ENCODE measurements around the gene KCP.
"Not testable (repeated sequence)": the region's sequence is repeated elsewhere in the genome, so short reads cannot be mapped to it uniquely, and the experiment has no call there.

Gene KCP

DNA sequence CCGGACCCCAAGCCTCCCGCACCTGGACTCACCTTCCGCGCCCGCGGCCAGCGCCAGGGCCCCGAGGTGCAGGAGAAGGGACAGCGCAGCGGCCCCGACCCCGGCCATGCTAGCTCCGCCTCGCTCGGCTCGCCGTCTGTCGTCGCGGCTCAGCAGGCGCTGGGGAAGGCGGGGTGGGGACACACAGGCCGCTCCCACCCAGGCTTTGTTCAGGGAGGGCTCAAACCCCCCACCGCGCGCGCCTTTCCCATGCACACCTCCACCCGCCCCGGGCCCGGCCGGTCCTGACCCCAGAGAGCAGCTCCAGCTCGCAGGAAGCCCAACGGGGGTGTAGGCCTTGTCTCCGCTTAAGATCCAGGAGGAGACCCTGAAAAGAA lies at the start of gene KCP:
TSS of gene KCP (minus strand) at position 141 of the 377 bp plus-strand sequence. CDS start at position 108, 33 bp downstream.
- no peak for DNase-seq

DNA sequence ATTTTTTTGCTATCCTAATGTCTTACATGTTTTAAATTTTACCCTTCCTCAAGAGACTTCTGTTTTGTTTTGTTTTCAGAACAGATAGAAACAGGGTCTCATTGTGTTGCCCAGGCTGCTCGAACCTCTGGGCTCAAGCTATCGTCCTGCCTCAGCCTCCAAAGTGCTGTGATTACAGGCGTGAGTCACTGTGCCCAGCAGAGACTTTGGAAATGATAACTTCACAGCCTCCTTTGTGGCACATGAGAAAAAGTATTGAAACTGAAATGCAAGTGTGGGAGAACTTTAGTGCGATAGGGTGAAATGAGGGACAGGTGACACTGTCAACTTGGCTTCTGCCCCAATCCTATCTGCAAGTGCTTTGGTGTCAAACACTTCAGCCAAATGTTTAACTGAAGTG lies 48.8 kb upstream of the KCP start:
- DNase-seq: no peak

DNA sequence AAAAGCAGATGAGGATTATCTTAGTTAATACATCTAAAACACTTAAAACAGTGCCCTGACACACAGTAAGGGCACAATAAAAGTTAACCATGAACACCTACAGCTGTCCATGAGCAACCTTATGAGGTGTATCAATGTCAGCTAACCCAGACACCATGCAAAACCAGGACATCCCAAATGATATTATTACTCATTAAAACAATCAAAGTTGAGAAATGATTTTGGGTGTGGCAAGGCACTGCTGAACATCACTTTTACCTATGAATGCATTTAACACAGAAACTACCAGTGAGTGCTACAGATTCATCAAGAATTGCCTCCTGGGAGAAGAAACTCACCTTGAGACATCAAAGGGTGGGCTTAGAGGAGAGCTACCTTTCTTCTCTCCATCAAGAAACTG lies 45.5 kb upstream of the KCP start:
- DNase-seq: no peak

DNA sequence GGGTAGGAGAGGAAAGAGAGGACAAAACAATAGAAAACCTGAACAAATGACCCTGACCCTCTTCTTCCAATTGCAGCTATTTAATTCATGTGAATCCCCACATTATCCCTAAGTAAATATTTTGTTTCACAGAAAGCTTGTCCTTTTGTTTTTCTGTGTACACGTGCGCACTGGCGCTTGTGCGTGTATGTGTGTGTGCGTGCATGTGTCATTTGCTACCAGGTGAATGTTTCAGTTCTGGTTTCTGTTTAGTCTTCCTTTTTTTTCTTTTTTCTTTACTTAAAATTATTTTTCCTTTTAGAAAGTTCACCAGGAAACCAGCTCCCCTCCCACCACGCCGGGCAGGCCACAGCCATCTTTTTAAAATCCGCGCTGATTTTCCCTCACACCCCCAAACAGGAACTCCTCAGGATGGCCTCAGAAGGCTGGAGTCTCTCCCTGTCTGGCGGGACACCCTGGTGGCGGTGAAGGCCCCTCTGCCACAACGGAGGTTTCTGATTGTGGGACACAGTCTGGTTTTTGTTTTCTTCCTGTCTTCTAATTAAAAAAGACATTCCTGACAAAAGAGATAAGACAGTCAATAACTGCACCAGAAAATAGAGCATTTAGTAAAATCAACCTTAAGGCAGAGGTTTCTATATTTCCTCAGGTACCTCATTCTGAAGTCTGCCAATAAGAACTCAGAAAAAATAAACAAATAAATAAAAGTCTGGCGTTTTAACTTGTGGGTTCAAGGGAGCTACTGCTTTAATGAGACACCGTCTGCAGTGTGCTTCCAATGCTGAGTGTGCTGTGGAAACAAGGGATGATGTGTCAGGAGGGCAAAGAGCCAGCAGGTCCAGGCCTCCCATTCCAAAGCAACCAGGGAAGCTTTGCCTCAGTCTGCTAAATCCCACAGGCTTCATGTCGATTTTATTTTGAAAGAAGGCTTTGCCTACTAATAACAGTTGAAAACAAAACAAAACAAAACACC lies 44.6 kb upstream of the KCP start:
- no peak for DNase-seq

DNA sequence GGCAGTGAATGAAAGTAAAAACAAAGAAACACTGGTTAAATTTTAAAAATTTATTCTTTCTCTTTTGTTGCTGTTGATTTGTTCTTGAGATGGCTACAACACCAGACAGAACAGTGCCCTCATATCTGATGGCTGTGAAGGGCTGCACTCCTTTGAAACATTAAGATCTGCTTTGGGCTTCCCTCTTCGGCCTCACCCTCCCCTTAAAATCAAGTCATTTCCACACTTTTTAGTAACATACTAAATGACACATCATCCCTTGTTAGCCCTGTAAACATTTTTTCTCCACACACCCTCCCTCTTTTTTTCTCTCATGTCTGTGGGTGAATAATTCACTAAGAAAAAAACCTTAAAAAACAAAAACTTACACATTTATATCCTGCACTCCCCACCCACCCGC lies 43.6 kb upstream of the KCP start:
- no peak for DNase-seq

DNA sequence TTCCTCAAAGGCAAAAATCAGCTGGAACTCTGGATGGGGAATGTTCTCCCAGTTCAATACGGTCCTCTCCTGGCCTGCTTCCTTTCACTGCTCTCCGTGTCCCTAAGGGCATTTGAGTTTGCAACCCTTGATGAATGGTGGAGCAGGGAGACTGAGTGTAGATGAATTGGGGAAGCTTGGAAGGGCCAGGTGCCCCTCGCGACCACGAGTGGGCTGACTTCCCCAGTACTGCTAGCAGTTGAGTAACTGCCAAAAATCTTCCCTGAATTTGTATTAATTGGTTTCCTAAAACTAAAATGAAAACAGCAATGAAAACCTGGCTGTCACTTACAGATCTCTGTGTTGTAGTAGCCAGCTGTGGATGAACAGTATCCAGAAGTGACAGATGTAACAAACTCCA lies 40.8 kb upstream of the KCP start:
- DNase-seq: no peak

DNA sequence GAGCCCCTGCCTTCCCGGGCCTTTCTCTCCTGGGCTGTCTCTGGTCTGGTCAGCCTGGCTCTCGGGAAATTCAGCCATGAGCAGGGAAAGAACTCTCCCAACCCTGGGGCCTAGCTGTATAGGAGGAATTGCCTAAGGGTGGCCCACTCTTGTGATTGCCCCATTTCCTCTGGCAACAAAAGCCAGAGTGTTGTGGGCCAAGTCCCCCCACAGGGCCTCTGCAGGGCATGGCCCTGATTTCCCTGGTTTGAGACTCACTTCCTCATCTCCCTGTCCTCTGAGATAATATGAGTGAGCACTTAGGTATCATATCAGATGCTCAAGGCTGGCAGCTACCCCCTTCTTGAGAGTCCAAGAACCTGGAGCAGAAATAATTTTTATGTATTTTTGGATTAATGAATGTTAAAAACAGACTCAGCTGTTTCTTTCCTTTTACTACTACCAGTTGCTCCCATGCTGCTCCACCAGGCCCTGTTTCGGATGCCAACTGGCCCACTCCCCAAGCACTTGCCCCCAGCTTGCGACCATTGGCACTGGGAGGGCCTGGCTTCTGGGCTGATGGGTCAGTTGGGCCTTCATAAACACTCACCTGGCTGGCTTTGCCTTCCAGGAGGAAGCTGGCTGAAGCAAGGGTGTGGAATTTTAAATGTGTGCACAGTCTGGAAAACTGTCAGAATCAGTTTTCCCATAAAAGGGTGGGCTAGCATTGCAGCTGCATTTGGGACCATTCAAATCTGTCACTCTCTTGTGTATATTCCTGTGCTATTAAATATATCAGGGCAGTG lies 38.7 kb upstream of the KCP start:
- peak; percentile 66 for DNase-seq

DNA sequence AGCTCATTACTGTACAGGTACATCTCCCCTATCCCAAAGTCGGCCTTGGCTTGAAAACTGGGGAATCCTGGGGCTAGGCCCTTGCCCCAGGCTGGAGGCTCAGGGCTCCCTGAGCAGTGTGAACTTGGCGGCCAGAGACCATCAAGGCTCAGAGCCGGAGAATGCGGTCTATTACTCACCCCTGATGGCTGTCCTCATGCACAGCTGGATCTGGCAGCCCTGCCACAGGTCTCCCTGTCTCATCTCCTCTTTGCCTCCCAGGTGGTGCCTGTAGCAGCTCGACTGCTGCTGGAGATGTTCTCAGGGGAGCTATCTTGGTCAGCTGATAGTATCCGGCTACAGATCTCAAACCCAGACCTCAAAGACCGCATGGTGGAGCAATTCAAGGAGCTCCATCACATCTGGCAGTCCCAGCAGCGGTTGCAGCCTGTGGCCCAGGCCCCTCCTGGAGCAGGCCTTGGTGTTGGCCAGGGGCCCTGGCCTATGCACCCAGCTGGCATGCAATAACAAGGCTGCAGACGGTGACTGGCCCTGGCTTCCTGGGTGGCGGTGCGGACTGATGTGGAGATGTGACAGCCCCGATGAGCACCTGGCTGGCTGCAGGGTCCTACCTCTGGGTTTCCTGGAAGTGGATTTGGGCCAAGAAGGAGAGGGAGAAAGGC lies 37.9 kb upstream of the KCP start:
- peak; percentile 57 for DNase-seq

DNA sequence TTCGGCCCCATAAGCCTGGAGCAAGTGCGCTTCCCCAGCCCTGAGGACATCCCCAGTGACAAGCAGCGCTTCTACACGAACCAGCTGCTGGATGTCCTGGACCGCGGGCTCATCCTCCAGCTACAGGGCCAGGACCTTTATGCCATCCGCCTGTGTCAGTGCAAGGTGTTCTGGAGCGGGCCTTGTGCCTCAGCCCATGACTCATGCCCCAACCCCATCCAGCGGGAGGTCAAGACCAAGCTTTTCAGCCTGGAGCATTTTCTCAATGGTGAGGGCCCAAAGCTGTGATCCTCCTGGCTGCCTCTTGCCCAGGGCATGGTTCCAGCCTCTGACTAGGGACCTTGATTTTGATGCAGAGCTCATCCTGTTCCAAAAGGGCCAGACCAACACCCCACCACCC lies 37.3 kb upstream of the KCP start:
- no peak for DNase-seq

DNA sequence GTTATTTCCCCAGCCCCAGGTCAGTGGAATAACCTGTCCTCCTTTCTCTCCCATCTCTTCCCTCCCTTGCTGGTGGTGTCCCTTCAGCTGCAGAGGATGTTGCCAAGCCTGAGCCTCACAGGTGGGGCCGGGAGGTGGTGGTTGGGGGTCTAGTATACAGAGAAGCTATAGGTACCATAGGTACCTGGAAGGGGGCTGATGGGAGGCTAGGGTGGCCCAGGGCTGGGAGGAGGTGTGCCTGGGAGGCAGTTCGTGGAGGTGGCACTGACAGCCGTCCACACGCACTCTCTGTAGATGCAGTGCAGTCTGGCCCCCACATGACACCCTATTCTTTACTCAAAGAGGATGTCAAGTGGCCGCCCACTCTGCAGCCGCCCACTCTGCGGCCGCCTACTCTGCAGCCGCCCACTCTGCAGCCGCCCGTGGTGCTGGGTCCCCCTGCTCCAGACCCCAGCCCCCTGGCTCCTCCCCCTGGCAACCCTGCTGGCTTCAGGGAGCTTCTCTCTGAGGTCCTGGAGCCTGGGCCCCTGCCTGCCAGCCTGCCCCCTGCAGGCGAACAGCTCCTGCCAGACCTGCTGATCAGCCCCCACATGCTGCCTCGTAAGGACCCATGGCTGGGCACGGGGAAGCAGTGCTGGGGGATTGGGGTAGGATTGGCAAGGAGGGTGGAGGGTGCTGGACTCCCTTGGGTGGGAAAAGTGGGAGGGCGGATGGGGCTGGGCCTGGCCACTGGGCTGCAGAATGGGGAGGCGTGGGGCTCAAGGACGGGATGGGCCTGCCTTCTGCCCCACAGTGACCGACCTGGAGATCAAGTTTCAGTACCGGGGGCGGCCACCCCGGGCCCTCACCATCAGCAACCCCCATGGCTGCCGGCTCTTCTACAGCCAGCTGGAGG lies 36.7 kb upstream of the KCP start:
- DNase-seq: peak; percentile 38

DNA sequence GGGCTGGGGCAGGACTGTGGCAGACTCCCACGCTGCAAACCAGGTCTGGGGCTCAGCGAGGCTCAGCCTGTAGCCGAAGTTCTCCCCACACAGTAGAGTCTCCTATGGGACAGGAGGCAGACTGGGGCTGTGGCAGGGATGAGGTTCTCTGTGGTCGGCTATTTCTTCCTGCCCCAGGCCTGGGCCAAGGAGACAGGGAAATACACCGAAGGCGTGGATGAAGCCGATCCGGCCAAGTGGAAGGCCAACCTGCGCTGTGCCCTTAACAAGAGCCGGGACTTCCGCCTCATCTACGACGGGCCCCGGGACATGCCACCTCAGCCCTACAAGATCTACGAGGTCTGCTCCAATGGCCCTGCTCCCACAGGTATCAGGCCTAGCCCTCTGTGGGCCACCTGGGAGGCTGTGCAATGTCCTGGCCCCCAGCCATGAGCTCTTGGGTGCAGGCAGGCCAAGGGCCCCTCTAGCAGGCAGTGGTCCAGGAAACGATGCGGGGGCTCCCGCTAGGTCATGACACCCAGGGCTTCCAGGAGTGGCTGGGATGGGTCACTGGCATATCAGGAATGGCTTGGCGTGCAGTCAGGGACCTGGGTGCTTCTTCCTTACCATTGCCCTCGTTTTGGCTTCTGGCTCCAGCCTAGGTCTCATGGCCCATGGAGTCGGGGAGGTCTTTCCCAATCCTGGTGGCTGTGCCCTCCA lies 35.3 kb upstream of the KCP start:
- DNase-seq: no peak

DNA sequence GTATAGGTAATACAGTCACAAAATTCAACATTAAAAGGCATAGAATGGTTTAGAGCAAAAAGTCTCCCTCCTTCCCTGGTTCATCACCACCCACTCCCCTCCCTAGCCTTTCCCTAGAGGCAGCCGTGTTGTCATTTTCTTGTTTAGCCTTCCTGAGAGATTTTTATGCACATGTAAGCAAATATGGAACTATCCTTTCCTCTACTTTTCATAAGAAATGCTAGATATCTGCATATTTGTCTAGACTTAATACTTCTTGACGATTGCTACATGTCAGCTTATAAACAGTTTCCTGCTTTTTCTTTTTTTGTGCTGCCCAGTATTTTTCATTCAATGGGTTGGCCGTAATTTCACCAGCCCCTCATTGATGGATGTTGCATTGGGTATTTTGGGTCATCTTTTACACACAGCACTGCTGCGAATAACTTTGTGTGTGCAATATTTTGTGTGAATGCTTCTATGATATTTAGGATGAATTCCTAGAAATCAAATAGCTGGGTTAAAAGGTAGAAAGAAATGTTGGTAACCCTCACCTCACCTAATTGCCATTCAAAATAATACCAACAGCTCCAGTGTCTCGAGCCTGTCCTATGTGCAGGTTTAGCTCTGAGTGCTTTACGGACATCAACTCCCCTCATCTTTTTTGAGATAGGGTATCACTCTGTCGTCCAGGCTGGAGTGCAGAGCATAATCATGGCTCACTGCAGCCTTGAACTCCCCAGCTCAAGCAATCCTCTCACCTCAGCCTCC lies 34.2 kb upstream of the KCP start:
- DNase-seq: no peak

DNA sequence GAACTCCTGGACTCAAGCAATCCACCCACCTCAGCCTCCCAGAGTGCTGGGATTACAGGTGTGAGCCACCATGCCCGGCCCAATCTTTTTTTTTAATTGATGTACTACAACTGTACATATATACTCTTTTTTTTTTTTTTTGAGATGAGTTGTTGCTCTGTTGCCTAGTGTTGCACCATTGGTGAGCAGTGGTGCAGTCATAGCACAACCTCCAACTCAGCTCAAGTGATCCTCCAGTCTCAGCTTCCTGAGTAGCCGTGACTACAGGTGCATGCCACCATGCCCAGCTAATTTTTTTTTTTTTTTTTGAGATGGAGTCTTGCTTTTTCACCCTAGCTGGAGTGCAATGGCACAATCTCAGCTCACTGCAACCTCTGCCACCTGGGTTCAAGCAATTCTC lies 32.7 kb upstream of the KCP start:
- DNase-seq: not testable (repeated sequence)

DNA sequence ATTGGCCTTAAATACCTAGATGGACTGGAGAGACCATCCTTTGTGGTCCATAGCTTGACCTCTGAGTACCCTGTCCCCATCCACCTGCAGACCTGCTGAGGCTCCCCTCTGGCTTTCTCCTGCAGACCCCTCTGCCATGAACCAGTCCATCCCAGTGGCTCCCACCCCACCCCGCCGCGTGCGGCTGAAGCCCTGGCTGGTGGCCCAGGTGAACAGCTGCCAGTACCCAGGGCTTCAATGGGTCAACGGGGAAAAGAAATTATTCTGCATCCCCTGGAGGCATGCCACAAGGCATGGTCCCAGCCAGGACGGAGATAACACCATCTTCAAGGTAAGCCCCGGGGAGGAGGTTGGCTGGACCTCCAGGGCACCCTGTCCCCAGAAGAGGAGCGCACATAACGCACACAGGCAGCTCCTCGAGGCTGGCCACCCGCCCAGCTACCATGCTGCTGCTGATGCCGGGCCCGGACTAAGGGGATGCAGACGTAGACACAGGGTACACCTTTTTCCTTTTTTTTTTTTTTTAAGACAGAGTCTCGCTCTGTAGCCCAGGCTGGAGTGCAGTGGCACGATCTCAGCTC lies 31.5 kb upstream of the KCP start:
- DNase-seq: no peak

DNA sequence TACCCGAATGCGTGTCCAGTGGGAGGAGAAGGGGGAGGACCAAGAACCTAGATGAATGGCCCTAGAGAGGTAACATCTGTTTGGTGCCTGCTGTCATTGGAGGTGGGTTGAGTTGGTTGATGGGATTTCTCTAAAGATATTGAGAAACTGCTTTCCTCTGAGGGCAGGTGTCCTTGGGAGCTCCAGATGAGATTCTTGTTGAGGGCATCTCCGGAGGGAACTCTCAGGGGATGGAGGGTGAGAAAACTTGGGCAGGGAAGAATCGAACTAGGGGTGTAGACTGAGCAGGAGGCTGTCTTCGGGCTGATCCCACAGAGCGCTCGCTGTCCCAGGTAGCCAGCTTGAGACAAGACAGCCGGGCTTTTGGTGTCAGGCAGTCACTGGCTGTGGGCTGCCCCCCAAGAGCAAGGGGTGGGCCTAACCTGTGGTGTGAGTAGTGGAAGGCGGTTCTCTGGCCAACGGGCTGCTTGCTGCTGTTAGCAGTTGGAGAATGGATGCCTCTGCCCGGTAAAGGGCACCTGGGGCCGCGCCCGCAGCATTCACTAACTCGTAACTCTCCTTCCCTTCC lies 30.9 kb upstream of the KCP start:
- DNase-seq: no peak

DNA sequence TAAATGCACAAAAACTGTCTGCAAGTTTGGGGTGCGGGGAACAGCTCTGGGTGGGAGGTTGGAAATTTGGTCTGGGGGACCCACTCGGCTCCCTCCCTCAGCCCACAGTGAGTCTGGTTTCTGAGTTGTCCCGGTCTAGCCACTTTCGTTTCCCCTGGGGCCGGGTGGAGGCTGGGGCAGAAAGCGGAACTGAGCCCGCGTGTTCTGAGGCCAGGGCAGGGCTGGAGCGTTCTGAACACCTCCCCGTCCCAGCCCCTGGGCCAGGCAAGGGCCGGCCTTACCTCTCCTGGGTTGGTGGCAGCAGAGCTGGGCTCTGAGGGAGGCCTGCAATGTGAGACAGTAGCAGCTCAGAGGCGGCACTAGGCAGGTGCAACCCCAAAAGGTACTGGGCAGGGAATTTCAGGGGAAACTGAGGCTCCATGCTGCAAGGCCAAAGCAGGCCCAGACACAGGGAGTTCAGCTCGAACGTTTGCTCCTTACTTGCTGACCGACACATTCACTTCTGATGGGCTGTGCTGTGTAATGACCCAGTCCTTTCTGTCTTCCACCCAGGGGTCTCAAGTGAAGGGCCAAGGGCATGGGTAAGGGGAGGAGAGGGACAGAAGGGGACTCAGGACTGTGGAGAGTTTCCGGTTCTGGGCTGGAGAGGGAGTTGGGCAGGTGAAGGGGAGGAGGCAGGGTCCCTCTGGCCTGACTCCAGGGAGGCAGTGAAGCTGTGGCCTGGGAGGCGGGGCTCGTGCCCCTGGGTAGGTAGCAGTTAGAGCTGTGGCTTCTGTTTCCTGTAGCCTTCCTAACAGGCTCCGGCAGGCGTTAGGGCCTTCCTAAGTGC lies 30.2 kb upstream of the KCP start:
- DNase-seq: peak; percentile 82

DNA sequence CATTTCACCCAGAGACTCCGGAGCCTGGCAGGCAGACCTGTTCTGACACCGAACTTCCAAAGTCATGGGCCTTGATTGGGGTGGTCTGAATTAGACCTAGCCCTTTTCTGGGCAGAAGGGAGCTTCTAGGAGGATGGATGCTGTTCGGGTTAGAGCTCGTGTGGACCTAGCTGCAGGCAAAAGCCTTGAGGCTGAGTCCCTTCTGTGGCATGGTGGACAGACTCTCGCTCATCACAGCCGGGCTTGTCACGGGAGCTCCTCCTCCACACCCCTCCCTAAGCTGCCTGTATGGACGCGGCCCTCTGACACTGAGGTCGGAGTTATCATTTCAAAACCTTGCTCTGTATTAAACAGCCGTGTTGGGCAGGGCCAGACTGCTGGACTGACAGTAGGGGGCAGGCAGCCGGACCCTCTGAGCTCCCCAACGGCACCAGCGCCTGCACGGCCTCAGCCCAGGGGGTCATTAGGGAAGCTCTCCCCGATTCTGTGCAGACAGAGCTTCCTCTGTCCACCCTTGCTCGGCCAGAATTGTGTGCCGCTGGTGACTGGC lies 29.4 kb upstream of the KCP start:
- DNase-seq: peak; percentile 72

DNA sequence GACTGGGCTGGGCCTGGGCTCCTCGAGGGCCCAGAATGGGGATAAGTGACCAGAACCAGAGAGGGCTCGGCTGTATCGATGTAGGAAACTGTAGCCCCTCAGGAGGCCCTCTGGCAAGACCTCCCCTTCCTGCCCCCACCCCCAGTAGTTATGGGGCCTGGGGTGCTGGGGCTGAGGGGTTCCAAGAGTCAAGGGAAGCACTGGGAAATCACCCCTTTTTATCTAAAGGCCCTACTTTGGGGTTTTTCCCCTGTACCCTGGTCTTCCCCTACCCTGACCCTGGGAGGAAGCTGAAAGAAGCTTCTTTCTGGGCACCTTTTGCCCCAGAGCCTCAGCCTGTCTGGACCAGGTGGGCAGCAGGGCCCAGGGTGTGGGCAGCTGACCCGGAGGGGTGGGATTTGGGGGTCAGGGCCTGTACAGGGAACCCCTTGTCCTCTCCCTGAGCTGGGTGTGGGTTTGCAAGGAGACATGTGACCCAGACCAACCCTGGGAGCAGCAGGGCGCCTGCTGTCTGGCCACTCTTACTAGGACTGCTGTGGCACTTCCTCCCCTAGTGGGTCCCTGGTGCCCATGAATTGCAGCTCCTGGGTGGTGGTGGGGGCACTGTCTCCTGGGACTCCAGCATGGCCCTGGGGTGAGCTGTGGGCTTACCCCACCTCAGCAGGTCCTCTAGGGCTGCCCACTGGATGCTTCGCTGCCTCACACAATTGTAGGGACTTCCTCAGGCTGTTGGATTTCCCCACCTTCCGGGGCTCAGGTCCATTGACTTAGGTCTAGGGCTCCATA lies 28.8 kb upstream of the KCP start:
- DNase-seq: peak; percentile 29
